Inflammatory macrophage (primary cell): Measurements from ENCODE around the gene ITGB6.
"Not testable (repeated sequence)": the region's sequence is repeated elsewhere in the genome, so short reads cannot be mapped to it uniquely, and the experiment has no call there.

Experiments
- DNase-seq, 2 donors: peaks; one replicate each; pipeline ENCODE4 v3.0.0-alpha.2; 2020 to 2022

Gene ITGB6

GRCh38 chr2:160180172-160180571, 19.9 kb downstream of the ITGB6 start:
- DNase-seq: no peak

DNA sequence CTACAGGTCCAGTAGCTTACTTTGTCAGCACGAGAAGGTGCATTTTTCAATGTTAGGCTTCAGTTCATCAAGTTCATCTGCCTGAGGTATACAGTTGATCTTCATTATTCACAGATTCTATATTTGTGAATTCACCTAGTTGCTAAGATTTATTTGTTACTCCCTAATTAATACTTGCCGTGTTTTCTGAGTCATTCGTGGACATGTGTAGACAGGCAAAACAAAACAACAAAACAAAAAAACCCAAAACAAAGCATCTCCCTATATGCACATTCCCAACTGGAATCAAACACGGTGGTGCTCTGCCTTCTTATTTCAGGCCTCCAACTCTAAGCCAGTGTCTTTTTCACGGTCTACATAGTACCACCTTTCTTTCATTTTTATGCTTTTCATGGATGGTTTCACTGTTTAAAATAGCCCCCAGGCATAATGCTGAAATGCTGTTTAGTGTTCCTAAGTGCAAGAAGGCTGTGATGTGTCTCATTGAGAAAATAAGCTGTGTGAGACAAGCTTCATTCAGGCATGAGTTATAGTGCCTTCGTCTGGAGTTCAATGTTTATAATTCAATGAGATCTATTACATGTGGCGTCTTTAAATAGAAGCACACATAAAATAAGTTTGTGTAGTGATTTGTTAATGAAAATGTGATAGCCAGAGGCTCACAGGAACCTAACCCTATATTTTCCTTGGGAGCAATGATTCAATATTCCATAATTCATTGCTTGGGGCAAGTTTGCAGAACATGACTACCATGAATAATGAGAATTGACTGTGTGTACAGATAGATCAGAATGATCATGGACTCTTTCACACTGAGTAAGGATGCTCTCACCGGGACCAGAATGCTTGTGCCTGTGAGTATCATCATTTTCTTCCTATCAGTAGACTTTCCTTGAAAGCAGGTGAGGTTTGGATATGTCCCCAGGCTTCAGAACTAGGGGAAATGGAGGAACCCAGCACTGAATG, 24.6 kb downstream of the ITGB6 start:
- DNase-seq: no peak

DNA sequence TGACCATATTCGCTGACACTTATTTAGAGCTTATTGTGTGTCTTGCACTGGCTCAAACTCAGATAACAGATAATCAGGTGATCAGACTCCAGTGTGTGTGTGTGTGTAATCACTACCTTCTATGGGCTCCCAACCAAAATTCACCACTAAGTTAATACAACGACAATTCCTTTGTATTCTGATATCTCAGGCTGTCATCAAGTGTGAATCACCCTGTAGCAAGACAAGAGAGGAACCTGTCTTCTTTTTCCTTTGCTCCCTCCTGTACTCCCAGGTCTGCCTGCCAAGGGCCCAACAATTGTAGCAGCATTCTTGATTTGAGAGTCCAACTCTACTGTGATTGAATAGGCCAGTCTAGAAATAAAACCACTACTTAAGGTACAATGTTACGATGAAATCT, 25.8 kb downstream of the ITGB6 start:
- DNase-seq: no peak

DNA sequence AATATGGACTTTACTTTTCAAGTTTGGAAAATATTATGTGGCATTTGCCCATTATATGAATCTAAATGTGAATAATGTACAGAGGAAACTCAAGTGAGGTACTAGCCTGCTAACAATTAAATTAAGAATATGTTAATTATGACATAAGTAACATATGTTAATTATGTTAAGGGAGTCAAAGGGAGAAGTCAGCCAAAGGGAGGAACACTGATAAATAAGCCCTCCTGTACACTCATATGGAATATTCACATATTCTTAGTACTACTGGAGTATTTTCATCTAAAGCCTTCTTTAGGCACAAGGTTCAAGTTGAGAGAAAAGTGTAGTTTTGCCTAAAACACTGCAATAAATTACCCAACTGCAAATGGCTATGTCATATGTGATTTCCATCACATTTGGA, 30.1 kb downstream of the ITGB6 start:
- DNase-seq: no peak

- no peak for DNase-seq
These were observed 30.6 kb downstream of the ITGB6 start for GRCh38 chr2:160169471-160169870.

DNA sequence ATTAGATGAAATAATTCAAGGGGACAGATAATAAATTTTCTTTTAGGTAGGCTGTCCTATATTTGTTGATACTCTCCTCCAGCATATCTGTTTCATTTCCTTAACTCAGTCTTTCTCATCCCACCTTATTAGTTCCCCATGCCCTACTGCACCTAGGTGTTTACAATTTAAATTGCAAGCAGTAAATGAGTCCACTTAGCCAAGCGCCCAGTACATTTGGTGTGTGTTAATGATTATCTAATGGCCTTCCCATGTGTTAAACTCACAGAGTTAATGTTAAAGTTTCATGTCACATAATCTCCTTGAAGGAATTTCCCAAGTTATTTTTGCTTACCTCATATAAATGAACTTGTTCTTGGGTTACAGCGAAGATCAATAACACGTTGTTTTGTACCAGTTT, 31.2 kb downstream of the ITGB6 start:
- DNase-seq: no peak

- no peak for DNase-seq
These were observed 32.9 kb downstream of the ITGB6 start for GRCh38 chr2:160167089-160167740.

- no peak for DNase-seq
These were observed 34.1 kb downstream of the ITGB6 start for GRCh38 chr2:160165996-160166395.

- no peak for DNase-seq
These were observed 35.0 kb downstream of the ITGB6 start for GRCh38 chr2:160165081-160165480.

- DNase-seq: no peak
These were observed 41.9 kb downstream of the ITGB6 start for GRCh38 chr2:160157861-160158829.

- DNase-seq: peak; percentile 24 to 29
These were observed 43.4 kb downstream of the ITGB6 start for GRCh38 chr2:160156665-160157064.

- DNase-seq: no peak
These were observed 44.0 kb downstream of the ITGB6 start for GRCh38 chr2:160156100-160156499.

- not testable (repeated sequence) for DNase-seq
These were observed 51.7 kb downstream of the ITGB6 start for GRCh38 chr2:160148419-160148818.

DNA sequence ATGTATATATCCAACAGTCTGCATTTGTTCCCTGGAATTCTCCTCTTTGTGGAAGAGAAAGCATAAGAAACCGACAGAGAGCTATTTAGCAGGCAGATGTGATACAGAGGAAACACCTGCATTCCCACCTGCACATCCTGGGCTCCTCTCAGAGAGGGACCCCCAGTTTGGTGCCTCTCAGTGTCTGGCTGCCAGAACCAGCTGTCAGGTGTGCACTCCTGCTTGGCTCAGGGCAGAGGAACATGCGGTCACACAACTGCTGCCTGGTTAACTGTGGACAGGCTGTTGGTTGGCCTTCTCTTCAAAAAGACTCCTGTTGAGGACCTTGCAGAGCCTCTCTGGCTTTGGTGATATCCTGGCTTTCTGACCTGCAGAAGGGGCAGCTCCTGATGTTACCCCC, 54.6 kb downstream of the ITGB6 start:
- DNase-seq: no peak

DNA sequence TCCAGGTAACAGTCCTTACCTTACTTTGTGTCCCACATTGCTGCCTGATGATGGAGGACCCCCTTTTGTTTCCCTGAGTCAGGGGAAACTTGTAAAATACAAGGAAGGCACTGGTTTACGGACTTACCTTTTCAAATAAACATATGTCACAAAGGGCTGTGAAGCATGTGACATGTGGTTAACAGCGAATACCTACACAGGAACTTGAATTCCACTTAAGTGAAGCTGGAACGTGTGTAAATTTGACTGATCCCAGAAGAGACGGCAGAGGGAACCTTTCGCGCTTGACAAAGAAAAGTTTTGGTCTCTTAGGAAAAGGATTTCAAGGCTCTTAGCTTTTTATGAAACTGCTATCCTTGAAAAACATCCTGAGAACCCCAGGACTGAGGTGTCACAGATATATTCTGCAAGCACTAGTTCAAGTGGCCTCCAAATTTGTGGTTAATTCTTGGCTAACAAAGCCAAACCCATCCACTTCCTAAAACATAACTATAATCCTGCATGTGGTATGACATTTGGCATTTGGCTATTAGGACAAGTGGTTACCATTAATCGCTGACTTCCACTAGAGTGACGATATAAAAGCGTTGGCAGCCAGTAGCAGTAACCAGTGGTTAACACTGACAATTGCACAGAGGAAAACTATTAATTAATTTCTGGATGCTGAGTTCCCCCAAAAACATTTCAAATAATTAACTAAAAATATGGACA, 55.6 kb downstream of the ITGB6 start:
- DNase-seq: no peak

- DNase-seq: no peak
These were observed 57.6 kb downstream of the ITGB6 start for GRCh38 chr2:160142472-160142871.

GRCh38 chr2:160141912-160142311, 58.2 kb downstream of the ITGB6 start:
- no peak for DNase-seq

- DNase-seq: no peak
These were observed 58.7 kb downstream of the ITGB6 start for GRCh38 chr2:160141419-160141818.

- DNase-seq: no peak
These were observed 59.6 kb downstream of the ITGB6 start for GRCh38 chr2:160140471-160140870.

DNA sequence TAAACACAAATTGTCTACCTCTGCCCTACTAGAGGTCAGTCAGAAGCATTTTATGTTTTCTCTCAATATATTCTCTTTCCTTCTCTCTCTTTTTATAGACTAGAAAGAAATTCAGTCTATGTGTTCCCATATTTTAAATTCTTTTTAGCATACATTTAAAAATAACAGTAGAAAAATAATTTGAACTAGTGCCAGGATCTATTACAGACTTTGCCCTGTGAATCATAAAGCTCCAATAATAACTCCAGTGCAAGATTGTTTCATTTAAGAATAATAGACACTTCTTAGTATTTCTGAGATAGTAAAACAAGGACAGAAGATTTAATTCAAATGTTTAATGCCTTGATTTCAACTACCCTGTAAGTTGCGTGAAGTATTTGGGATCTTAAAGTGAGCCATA, 60.1 kb downstream of the ITGB6 start:
- DNase-seq: no peak

- DNase-seq: no peak
These were observed 60.7 kb downstream of the ITGB6 start for GRCh38 chr2:160139350-160139749.

DNA sequence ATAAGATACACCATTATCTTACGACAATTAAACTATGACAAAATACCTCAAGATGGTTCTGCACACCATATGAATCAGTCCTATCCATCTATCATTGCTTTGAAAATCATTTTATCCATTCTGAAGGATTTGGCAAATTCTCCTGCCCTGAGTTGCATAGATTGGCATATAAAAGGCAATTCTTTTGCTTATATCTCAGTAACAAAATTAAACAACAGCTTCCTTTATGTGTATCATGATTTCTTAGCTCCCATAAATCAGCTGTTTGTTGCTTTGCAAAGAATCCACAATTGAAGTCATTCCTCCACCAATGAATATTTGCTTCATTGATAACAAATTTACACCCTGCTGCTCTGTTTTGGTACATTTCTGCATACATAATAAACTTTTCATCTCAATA, 61.7 kb downstream of the ITGB6 start:
- DNase-seq: no peak
